CD4-positive, alpha-beta T cell (primary cell): ENCODE data around the gene IL31RA. TPM values are rescaled to one million over a fixed set of nuclear protein-coding genes. Genes with fewer than 3 reads are reported as not detected.

ENCODE experiments used
- ATAC-seq: fragments of 200-7000 bp; cut with Tn5 transposase; one replicate; pipeline ENCODE4 v1.10.0; 2022; ENCODE audit warnings: mild to moderate bottlenecking; ENCODE audit not compliant: poor library complexity
- CTCF ChIA-PET: fragments of 350-600 bp; sonication (Branson Sonifier 250); formaldehyde crosslinking; loops from one replicate; lab custom pipeline; 2021; ENCODE audit warnings: antibody characterized with exemption, inconsistent platforms; lab: Charles Lee
- POLR2A ChIA-PET: fragments of 350-600 bp; sonication (Branson Sonifier 250); formaldehyde crosslinking; loops from one replicate; lab custom pipeline; 2021; ENCODE audit warnings: antibody characterized with exemption, inconsistent platforms; lab: Charles Lee
- DNase-seq, 14 experiments: peaks; one replicate each; pipeline ENCODE4 v3.0.0-alpha.2; 2013 to 2020; ENCODE audit warnings: mixed read lengths in 2 of 14
- H3K27ac ChIP-seq, 2 donors: one replicate each; pipeline versions ENCODE4 v1.5.1 to v1.7.0; 2013; ENCODE audit warnings: low read length in 2 of 2, low read depth in 1 of 2, mild to moderate bottlenecking in 1 of 2
- H3K27me3 ChIP-seq, 2 experiments: 1 replicate in 1 of 2; 2 replicates in 1 of 2; pipeline versions ENCODE4 v1.6.1 to v1.7.0; 2013; ENCODE audit warnings: low read length in 2 of 2, control low read depth in 1 of 2, mild to moderate bottlenecking in 1 of 2, moderate library complexity in 1 of 2; ENCODE audit not compliant: insufficient read depth in 2 of 2, control insufficient read depth in 1 of 2
- H3K36me3 ChIP-seq: one replicate; pipeline ENCODE4 v1.6.1; 2013; ENCODE audit warnings: low read length, control low read depth; ENCODE audit not compliant: insufficient read depth
- H3K4me1 ChIP-seq: one replicate; pipeline ENCODE4 v1.6.1; 2013; ENCODE audit warnings: low read length, control low read depth; ENCODE audit not compliant: insufficient read depth
- H3K4me3 ChIP-seq: one replicate; pipeline ENCODE4 v1.5.1; 2013; ENCODE audit warnings: mild to moderate bottlenecking, low read length, moderate library complexity
- H3K9me3 ChIP-seq, 2 experiments: 1 replicate in 1 of 2; 2 replicates in 1 of 2; pipeline versions ENCODE4 v1.6.1 to v1.7.0; 2013; ENCODE audit warnings: low read length in 2 of 2, mild to moderate bottlenecking in 2 of 2, control low read depth in 1 of 2, moderate library complexity in 1 of 2; ENCODE audit not compliant: control insufficient read depth in 1 of 2, insufficient read depth in 1 of 2
- H3K27ac Mint-ChIP-seq: one replicate; pipeline ENCODE4 v1.8.0; 2020; ENCODE audit warnings: mixed read lengths
- H3K27me3 Mint-ChIP-seq: one replicate; pipeline ENCODE4 v1.8.0; 2021; ENCODE audit warnings: mixed read lengths
- H3K36me3 Mint-ChIP-seq: one replicate; pipeline ENCODE4 v1.8.0; 2021; ENCODE audit warnings: low read depth, mixed read lengths
- H3K4me1 Mint-ChIP-seq: one replicate; pipeline ENCODE4 v1.8.0; 2021; ENCODE audit warnings: low read depth, mixed read lengths
- H3K4me3 Mint-ChIP-seq: one replicate; pipeline ENCODE4 v1.8.0; 2020; ENCODE audit warnings: mild to moderate bottlenecking, mixed read lengths
- H3K9me3 Mint-ChIP-seq: one replicate; pipeline ENCODE4 v1.8.0; 2020; ENCODE audit warnings: mixed read lengths
- intact Hi-C, 2 experiments: fragments of 100-400 bp; cut with DNase I in 1 of 2; cut with micrococcal nuclease in 1 of 2; formaldehyde crosslinking; loops; one replicate each; pipeline versions ENCODE4 v1.15.1 to v1.9.0; 2023 to 2025; cut with DNase I, micrococcal nuclease
- total RNA-seq, 174 experiments: library from RNA in 2 of 174; stranded (reverse) in 2 of 174; gene quantifications; one replicate each; pipeline ENCODE4 v1.2.3 and lab custom pipeline; 2021 to 2026
- TF ChIP-seq, protein P1 (sequence below): fragments of 200-600 bp; IDR thresholded peaks from one replicate; pipeline ENCODE4 v1.8.0; 2022; ENCODE audit warnings: antibody characterized with exemption, mild to moderate bottlenecking

Gene IL31RA
- total RNA-seq, 2 experiments from 2014 or later, result not detected

DNA sequence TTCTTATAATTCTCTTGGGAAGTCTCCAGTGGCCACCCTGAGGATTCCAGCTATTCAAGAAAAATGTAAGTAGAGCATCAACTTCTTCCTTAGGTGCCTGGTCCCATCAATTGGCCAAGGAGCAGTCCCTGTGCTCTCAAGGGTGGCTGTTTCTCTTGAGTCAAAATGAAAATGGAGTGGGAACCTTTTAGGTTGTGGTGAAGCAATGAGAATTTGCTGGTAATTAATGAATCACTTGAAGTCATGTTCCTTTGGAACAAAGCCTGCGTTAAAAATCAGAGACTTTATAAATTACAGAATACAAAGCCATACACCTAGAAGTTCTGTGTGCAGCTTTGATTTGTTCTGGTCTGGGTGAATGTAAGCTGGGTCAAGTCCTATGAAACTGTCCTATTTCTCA lies 48.9 kb downstream of the IL31RA start:
- no peak overlapping the region for H3K27ac Mint-ChIP-seq
- POLR2A ChIA-PET, result no interaction called here
- H3K4me1 Mint-ChIP-seq, result peaks cover 18% of the 10 kb centered on the region
- no peaks in the 10 kb centered on the region for H3K9me3 Mint-ChIP-seq
- H3K36me3 Mint-ChIP-seq, result no peaks in the 10 kb centered on the region
- peaks cover 25% of the 10 kb centered on the region for H3K4me1 ChIP-seq
- no peak overlapping the region for H3K4me3 ChIP-seq
- H3K4me3 Mint-ChIP-seq, result no peak overlapping the region
- no peak for DNase-seq
- no peaks in the 10 kb centered on the region for H3K36me3 ChIP-seq
- intact Hi-C loops, result no loop called here
- H3K27me3 ChIP-seq, result peaks cover 0 to 2% of the 10 kb centered on the region in 2 experiments
- CTCF ChIA-PET, result no interaction called here
- no peaks in the 10 kb centered on the region for H3K9me3 ChIP-seq
- peaks cover 14% of the 10 kb centered on the region for H3K27me3 Mint-ChIP-seq
- TF ChIP-seq, protein P1, sequence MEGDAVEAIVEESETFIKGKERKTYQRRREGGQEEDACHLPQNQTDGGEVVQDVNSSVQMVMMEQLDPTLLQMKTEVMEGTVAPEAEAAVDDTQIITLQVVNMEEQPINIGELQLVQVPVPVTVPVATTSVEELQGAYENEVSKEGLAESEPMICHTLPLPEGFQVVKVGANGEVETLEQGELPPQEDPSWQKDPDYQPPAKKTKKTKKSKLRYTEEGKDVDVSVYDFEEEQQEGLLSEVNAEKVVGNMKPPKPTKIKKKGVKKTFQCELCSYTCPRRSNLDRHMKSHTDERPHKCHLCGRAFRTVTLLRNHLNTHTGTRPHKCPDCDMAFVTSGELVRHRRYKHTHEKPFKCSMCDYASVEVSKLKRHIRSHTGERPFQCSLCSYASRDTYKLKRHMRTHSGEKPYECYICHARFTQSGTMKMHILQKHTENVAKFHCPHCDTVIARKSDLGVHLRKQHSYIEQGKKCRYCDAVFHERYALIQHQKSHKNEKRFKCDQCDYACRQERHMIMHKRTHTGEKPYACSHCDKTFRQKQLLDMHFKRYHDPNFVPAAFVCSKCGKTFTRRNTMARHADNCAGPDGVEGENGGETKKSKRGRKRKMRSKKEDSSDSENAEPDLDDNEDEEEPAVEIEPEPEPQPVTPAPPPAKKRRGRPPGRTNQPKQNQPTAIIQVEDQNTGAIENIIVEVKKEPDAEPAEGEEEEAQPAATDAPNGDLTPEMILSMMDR, result no peak
- no peak for ATAC-seq
- no peak overlapping the region for H3K27ac ChIP-seq

DNA sequence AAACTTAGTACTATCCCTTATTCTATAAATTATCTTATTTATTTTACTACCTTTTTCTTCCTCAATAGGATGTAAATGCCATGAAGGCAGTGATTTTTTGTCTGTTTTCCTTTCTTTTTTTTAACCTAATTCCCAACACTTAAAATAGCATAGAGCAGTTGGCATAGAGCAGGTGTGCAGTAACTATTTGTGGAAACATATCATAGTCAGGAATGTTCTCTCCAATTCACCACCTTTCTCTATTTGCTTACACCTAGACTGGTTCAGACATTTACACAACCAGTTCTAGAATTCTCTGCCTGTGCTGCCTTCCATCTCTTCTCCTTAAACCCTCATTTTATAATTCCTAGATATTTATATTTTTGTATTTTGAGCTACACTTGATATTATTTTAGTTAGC lies 49.6 kb downstream of the IL31RA start:
- no peak for ATAC-seq
- ChIA-PET CTCF (no interaction called here), POLR2A (no interaction called here)
- Histone ChIP-seq H3K27me3 (peaks cover 0 to 2% of the 10 kb centered on the region in 2 experiments), H3K27ac (no peak overlapping the region), H3K4me1 (peaks cover 26% of the 10 kb centered on the region), H3K4me3 (no peak overlapping the region), H3K9me3 (no peaks in the 10 kb centered on the region), H3K36me3 (no peaks in the 10 kb centered on the region)
- no peaks in the 10 kb centered on the region for H3K9me3 Mint-ChIP-seq
- TF ChIP-seq, protein P1, result no peak
- no peak for DNase-seq
- H3K4me3 Mint-ChIP-seq, result no peak overlapping the region
- H3K4me1 Mint-ChIP-seq, result peaks cover 18% of the 10 kb centered on the region
- intact Hi-C loops, result no loop called here
- no peaks in the 10 kb centered on the region for H3K36me3 Mint-ChIP-seq
- H3K27me3 Mint-ChIP-seq, result peaks cover 14% of the 10 kb centered on the region
- H3K27ac Mint-ChIP-seq, result no peak overlapping the region

DNA sequence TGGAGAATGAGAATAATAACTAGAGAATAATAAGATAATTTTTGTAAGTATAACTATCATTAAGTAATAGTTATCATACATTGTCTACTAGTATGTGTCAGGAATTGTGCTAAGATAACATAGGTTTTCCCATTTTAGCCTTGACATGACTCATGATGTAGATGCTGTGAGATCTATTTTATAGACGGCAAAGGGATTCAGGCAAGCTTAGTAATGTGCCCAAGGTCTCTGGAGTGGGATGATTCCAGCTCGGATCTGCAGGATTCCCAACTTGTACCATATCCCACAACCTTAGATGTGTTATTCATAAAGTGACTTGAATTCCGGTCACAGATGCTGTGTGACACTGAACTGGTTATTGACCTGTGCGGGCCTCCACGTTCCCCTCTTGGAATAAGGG lies 51.5 kb downstream of the IL31RA start:
- no peak overlapping the region for H3K27ac ChIP-seq
- no peak overlapping the region for H3K4me3 Mint-ChIP-seq
- H3K4me1 ChIP-seq, result peaks cover 25% of the 10 kb centered on the region
- no peaks in the 10 kb centered on the region for H3K9me3 Mint-ChIP-seq
- H3K36me3 ChIP-seq, result no peaks in the 10 kb centered on the region
- DNase-seq (no peak), ATAC-seq (no peak)
- CTCF ChIA-PET, result no interaction called here
- H3K9me3 ChIP-seq, result no peaks in the 10 kb centered on the region
- H3K36me3 Mint-ChIP-seq, result no peaks in the 10 kb centered on the region
- peaks cover 0 to 2% of the 10 kb centered on the region in 2 experiments for H3K27me3 ChIP-seq
- H3K4me3 ChIP-seq, result no peak overlapping the region
- H3K27me3 Mint-ChIP-seq, result peaks cover 9% of the 10 kb centered on the region
- peaks cover 18% of the 10 kb centered on the region for H3K4me1 Mint-ChIP-seq
- H3K27ac Mint-ChIP-seq, result no peak overlapping the region
- intact Hi-C loops, result no loop called here
- POLR2A ChIA-PET, result no interaction called here
- TF ChIP-seq, protein P1, result no peak
